Sigmoid colon (tissue), 4 donors: ENCODE data around the gene FAM90A26.
"Not testable (repeated sequence)": the region's sequence is repeated elsewhere in the genome, so short reads cannot be mapped to it uniquely, and the experiment has no call there.

Experiments used
- EP300 ChIP-seq, 4 donors: sonication (generic); formaldehyde crosslinking; IDR thresholded peaks; one replicate each; pipeline ENCODE4 v1.6.1; 2017; ENCODE audit warnings: antibody characterized with exemption in 4 of 4
- POLR2A ChIP-seq, 2 donors: fragments of 450-650 bp; IDR thresholded peaks; one replicate each; pipeline ENCODE4 v1.6.1; 2016; ENCODE audit warnings: antibody characterized with exemption in 2 of 2, mild to moderate bottlenecking in 2 of 2, moderate library complexity in 2 of 2
- POLR2AphosphoS5 ChIP-seq, 4 donors: sonication (generic); formaldehyde crosslinking; IDR thresholded peaks; one replicate each; pipeline ENCODE4 v1.6.1; 2017; ENCODE audit warnings: antibody characterized with exemption in 4 of 4
- TF ChIP-seq, protein P1 (sequence below), 4 experiments: fragments of 450-650 bp in 3 of 4; fragments of 200-600 bp in 1 of 4; IDR thresholded peaks; one replicate each; pipeline ENCODE4 v1.5.1; 2016 to 2019; ENCODE audit warnings: antibody characterized with exemption in 4 of 4, mild to moderate bottlenecking in 3 of 4, moderate library complexity in 2 of 4

DNA sequence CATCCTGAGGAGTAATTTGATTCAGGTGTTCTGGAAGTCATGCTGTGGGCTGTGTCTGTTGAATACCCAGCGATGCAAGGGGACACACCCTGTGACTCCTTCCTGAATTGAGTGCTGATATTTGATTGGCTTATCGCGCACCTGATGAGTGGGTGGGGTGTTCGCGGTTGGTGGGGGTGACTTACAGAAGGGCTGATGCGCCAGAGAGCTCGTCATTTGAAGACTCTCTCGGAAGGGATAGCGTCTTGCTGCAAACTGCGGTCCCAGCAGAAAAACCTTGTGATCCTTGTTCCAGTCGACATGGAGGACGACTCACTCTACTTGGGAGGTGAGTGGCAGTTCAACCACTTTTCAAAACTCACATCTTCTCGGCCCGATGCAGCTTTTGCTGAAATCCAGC is 44.9 kb downstream of the FAM90A26 start, which contains the start of gene USP17L11:
- not testable (repeated sequence) for TF ChIP-seq EP300, POLR2A, POLR2AphosphoS5 (IDR thresholded peaks at IDR 0.05)
- TF ChIP-seq, protein P1, sequence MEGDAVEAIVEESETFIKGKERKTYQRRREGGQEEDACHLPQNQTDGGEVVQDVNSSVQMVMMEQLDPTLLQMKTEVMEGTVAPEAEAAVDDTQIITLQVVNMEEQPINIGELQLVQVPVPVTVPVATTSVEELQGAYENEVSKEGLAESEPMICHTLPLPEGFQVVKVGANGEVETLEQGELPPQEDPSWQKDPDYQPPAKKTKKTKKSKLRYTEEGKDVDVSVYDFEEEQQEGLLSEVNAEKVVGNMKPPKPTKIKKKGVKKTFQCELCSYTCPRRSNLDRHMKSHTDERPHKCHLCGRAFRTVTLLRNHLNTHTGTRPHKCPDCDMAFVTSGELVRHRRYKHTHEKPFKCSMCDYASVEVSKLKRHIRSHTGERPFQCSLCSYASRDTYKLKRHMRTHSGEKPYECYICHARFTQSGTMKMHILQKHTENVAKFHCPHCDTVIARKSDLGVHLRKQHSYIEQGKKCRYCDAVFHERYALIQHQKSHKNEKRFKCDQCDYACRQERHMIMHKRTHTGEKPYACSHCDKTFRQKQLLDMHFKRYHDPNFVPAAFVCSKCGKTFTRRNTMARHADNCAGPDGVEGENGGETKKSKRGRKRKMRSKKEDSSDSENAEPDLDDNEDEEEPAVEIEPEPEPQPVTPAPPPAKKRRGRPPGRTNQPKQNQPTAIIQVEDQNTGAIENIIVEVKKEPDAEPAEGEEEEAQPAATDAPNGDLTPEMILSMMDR (IDR thresholded peaks at IDR 0.05), result not testable (repeated sequence)
